ENCODE measurements around the gene INPP5B.

Gene INPP5B

GRCh38 chr1:37828410-37829074, 118.3 kb downstream of the INPP5B start:
- no peak for DNase-seq

DNA sequence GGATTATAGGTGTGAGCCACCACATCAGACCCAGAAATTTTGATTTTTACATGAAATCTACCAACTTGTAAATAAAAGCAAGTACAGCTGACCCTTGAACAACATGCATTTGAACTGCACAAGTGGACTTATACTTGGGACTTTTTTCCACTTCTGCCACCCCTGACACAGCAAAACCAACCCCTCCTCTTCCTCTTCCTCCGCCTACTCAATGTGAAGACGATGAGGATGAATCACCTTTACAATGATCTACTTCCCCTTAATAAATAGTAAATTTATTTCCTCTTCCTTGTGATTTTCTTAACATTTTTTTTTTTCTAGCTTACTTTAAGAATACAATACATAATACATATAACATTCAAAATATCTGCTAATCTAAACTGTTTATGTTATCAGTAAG, 121.3 kb downstream of the INPP5B start:
- DNase-seq = no peak

GRCh38 chr1:37824001-37824400, 122.9 kb downstream of the INPP5B start:
- no peak for DNase-seq

DNA sequence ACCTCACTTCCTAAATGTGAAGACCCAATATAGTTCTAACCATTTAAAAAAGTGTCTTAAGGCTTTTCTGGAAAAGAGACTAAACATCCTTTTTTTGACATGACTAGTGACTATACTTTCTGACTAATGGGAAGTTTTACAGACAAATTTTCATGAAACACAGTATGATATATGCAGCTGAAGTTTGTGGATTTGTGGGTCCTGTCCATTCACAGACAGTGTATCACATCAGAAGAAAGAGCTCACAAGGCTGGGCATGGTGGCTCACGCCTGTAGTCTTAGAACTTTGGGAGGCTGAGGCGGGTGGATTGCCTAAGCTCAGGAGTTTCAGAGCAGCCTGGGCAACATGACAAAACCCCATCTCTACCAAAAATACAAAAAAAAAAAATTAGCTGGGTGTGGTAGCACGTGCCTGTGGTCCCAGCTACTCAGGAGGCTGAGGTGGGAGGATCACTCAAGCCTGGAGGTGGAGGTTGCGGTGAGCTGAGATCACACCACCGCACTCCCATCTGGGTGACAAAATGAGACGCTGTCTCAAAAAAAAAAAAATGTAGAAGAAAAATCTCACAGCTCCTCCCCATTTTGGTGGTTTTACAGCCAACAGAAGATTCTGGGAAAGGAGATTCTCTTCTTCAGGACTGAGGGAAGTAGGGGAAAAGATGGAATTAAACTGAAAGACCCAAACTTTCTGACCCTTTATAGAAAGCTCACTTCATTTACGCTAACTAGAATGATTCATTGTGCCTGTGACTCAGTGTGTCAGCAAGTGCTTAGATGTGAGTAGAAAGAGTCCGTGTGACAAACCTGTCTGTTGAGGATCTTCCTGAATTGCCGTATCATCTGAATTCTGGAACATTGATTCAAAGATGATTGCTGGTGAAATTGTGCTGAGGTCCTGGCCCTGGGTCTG, 123.7 kb downstream of the INPP5B start:
- no peak for DNase-seq

GRCh38 chr1:37821481-37821880, 125.4 kb downstream of the INPP5B start:
- no peak for DNase-seq

- DNase-seq = no peak
Measured at GRCh38 chr1:37817481-37817880, 129.4 kb downstream of the INPP5B start.

DNA sequence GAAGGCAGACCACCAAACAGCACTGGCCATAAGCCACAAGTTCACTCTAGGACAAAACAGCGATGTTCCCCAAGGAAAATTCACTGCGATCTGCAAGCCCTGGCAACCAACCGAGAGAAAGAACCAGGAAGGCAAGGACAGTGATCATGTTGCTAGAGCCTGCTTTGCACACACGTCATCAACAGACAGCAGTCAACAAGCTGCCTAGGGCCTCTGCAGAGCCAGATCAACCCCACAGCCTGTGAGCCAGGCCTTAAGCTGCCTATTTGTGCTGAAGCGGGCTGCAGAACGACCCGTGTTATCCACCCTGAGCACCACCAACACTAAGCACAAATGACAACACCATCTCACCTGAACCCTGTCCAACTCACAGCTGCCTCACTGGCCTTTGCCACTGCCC, 132.6 kb downstream of the INPP5B start:
- no peak for DNase-seq

GRCh38 chr1:37813529-37814145, 133.2 kb downstream of the INPP5B start:
- DNase-seq = no peak

DNA sequence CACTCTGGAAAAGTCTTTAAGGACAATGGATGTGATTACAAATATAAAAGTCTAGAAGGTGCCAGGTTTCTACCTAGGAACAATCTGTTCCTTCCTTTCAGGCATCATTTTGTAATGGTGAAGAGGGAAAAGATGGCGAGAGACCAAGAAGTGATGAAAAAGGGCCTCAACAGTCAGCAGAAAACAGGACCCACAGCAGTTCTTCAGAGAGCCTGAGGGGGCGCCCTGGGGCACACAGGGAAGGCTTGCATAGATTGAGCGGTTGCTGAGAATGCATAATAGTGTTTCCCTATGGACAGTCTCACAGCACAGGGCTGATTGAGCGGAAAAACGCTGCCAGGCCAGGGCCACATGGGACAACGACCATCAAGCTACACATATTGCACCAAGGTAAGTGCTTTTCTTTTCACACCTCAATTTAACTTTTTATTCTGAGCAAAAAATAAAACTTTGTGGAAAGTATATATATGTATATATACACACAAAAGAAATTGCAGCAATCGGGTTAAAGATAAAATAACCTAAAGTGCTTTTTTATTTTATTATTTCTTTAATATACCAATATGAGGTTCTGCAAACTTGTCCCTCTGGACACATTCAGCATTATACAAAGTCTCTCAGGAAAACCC, 135.7 kb downstream of the INPP5B start:
- peak; percentile 39 for DNase-seq
